BE2C (cell line): ENCODE results near the gene HES5.
"Not testable (repeated sequence)": the region's sequence is repeated elsewhere in the genome, so short reads cannot be mapped to it uniquely, and the experiment has no call there.

Experiments
- DNase-seq: peaks from one replicate; pipeline ENCODE4 v3.0.0-alpha.2; 2020
- H3K27me3 ChIP-seq: fragments of 250-450 bp; sonication (Bioruptor Pico); 2 replicates; pipeline ENCODE4 v1.5.1; 2020; ENCODE audit warnings: mild to moderate bottlenecking
- H3K36me3 ChIP-seq: fragments of 250-450 bp; sonication (Bioruptor Pico); 2 replicates; pipeline ENCODE4 v1.5.1; 2020; ENCODE audit warnings: mild to moderate bottlenecking
- H3K4me1 ChIP-seq: fragments of 250-450 bp; sonication (Bioruptor Pico); 2 replicates; pipeline ENCODE4 v1.5.1; 2020
- H3K4me3 ChIP-seq: 2 replicates; pipeline ENCODE4 v1.5.1; 2011; ENCODE audit warnings: low read depth, low read length
- H3K9me3 ChIP-seq: fragments of 250-450 bp; sonication (Bioruptor Pico); 2 replicates; pipeline ENCODE4 v1.5.1; 2020
- TF ChIP-seq, protein P1 (sequence below): IDR thresholded peaks from 2 replicates; pipeline ENCODE4 v1.5.1; 2012; ENCODE audit warnings: mild to moderate bottlenecking, low read depth, low read length

HES5 gene

DNA sequence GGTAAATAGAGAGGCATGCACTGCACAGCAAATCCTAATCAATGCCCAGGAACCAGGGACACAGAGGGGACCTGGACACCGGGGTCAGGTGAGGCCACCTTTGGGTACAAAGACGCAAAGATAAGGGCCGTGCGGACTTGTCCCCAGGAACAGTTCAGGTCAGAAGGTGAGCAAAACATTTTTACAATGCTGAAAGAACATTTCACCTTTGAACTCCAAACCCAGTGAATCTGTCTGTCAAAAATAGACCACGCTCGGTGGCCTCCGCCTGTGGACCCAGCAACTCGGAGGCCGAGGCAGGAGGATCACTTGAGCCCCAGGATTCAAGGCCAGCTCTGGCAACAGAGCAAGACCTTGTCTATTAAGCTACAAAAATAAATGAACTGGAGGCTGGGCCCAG is 41.3 kb upstream of the HES5 start:
- Histone ChIP-seq H3K36me3 (no peaks in the 10 kb centered on the region), H3K9me3 (no peaks in the 10 kb centered on the region), H3K27me3 (no peaks in the 10 kb centered on the region), H3K4me1 (no peaks in the 10 kb centered on the region), H3K4me3 (no peak overlapping the region)
- no peak for DNase-seq
- TF ChIP-seq, protein P1, sequence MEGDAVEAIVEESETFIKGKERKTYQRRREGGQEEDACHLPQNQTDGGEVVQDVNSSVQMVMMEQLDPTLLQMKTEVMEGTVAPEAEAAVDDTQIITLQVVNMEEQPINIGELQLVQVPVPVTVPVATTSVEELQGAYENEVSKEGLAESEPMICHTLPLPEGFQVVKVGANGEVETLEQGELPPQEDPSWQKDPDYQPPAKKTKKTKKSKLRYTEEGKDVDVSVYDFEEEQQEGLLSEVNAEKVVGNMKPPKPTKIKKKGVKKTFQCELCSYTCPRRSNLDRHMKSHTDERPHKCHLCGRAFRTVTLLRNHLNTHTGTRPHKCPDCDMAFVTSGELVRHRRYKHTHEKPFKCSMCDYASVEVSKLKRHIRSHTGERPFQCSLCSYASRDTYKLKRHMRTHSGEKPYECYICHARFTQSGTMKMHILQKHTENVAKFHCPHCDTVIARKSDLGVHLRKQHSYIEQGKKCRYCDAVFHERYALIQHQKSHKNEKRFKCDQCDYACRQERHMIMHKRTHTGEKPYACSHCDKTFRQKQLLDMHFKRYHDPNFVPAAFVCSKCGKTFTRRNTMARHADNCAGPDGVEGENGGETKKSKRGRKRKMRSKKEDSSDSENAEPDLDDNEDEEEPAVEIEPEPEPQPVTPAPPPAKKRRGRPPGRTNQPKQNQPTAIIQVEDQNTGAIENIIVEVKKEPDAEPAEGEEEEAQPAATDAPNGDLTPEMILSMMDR = no peak

DNA sequence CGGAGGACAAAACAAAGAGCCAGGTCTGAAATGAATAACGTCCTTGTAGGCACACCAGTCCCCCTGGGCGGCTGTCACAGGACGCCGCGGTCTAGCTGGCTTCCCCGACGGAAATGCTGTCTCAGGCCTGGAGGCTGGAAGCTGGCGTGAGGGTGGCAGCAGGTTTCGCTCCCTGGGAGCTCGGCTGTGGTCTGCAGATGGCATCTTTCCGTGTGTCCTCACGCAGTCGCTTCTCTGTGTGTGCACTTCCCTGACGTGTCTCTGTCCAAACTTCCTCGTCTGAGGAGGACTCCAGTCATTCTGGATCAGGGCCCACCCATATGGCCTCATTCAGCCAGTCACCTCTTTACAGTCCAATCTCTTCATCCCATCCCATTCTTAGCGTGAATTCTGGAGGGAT is 40.3 kb upstream of the HES5 start:
- Histone ChIP-seq H3K36me3 (no peaks in the 10 kb centered on the region), H3K4me3 (no peak overlapping the region), H3K27me3 (no peaks in the 10 kb centered on the region), H3K4me1 (no peaks in the 10 kb centered on the region), H3K9me3 (no peaks in the 10 kb centered on the region)
- TF ChIP-seq, protein P1 = no peak
- no peak for DNase-seq

DNA sequence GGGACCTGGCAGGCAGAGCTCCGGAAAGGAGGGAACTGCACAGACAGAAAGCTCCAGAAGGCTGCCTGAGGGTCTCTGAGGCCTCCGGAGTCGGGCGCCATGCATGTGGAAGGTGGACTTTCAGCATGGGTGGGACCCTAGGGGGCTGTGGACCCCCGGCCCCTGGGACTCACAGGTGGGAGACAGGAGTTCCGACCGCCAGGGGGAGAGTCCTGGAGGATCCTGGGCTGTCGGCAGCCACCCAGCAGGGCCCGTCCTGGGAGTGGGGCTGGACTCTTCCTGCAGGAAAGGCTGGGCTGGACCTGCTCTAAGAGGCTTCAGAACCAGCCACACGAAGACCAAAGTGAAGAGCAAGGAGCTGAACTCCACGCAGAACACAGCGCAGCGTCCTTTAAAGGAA is 39.6 kb upstream of the HES5 start:
- not testable (repeated sequence) for H3K4me1 ChIP-seq, H3K27me3 ChIP-seq, H3K36me3 ChIP-seq, DNase-seq, H3K9me3 ChIP-seq, H3K4me3 ChIP-seq

DNA sequence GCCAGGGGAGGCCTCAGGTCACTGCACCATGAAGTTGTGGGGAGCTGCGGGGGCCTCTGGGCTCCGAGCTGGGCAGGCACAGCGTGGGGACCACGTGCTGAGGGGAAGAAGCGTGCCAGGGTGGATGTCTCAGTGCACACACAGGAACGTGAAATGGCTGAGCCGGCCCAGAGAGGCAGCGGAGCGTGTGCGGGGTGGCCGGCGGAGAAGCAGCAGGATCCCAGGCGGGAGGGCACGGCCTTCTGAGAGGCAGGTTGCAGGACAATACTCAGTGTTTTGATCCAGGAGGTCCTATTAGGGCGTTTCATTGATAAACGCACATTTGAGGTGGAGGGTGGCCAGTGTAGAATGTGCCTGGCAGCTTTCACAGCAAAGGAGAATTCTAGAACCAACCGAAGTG is 39.0 kb upstream of the HES5 start:
- no peaks in the 10 kb centered on the region for H3K4me1 ChIP-seq

DNA sequence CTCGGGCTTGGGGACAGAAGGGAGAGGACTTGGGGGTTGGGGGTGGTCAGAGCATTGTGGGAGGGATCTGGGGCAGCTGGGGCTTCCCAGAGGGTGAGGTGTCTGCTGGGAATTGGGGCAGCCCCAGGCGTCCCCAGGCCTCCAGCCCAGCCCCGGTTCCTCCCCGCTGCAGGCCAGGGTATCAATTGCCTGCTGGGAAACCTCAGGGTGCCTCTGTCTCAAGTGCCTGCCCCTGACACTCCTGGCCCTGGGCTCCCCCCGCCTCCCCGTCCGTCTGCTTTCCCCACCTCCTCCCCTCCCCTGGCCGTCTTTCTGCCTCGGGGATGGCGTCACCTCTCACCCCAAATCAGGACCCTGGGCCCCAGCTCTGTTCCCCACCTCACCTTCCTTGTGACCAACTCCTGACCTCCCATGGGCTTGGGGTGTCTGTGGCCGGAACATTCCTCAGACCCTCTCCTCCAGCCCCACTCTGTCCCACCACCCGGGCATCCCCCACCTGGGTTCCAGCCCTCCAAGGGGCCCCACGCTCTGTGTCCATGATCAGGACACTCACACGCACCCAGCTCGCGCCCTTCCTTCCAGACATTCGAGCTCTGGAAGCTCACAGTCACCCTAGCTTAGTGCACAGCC is 38.2 kb upstream of the HES5 start:
- H3K36me3 ChIP-seq, H3K27me3 ChIP-seq, DNase-seq, H3K9me3 ChIP-seq, H3K4me1 ChIP-seq, H3K4me3 ChIP-seq: not testable (repeated sequence)

More for the DNA sequence above, 39.0 kb upstream of the HES5 start:
- Histone ChIP-seq H3K9me3 (no peaks in the 10 kb centered on the region), H3K4me3 (no peak overlapping the region), H3K27me3 (no peaks in the 10 kb centered on the region), H3K36me3 (no peaks in the 10 kb centered on the region)
- TF ChIP-seq, protein P1 = no peak
- no peak for DNase-seq

DNA sequence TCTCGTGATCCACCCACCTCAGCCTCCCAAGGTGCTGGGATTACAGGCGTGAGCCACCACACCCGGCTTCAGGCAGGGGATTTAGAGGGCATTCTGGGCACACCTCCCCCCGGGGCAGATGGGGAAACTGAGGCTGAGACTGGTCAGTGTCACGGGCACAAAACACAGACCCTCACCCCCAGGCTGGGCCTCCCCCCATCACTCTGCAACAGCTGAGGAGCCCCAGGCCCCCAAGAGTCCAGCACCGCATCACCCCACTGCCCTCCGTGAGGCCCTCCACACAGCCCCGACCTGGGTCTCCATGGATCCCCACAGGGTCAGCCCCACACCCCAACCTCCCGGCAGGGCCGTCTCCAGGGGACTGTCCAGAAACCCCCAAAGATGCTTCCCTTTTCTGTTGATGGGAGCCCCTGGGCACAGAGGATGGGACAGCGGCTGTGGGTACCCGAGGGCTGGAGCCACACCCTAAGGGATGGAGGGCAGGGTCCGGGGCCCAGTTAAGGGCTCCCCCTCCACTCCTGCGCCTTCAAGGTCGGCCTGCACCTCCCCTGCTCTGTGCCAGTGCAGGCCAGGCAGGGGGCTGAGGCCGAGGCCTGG is 37.1 kb upstream of the HES5 start:
- TF ChIP-seq, protein P1 = no peak
- Histone ChIP-seq H3K9me3 (no peaks in the 10 kb centered on the region), H3K36me3 (no peaks in the 10 kb centered on the region), H3K27me3 (no peaks in the 10 kb centered on the region), H3K4me3 (no peak overlapping the region), H3K4me1 (no peaks in the 10 kb centered on the region)
- no peak for DNase-seq

DNA sequence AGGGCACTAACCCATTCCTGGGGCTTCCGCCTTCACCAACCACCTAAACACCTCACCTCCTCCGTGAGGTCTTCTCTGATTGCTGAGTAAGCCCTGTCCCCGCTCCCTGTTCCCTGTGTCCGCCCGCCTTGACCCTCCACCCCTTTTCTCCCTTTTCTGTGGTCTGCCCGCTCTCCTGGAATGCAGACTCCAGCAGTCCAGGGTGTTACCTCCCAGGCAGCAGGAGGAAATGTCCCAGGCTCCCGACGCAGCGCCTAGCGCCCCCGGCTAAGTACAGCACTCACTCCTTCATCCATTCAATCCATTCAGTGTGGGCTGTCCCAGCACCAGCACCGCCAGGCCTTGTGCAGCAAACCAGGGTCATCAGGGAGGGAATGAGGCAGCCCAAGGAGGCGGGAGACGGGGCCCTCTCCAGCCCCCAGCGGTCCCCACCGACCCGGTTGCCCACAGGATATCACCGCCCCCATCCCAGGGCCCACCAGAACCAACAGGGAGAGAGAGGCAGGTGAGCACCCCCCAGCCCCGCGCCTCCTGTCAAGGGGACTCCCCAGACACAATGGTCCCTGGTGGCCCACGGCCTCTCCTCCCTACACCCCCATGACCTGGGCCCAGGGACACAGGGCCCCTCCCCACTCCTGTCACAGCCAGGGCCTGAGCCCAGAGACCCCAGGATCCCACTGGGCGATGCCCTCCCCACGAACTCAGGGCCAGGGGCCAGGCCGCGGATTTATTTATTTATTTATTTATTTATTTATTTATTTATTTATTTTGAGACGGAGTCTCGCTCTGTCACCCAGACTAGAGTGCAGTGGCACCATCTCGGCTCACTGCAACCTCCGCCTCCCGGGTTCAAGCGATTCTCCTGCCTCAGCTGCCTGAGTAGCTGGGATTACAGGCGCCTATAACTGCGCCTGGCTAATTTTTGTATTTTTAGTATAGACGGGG is 36.3 kb upstream of the HES5 start:
- H3K36me3 ChIP-seq = no peaks in the 10 kb centered on the region
- TF ChIP-seq, protein P1 = no peak
- DNase-seq = no peak
- no peaks in the 10 kb centered on the region for H3K9me3 ChIP-seq
- H3K4me1 ChIP-seq = no peaks in the 10 kb centered on the region
- no peaks in the 10 kb centered on the region for H3K27me3 ChIP-seq
- no peak overlapping the region for H3K4me3 ChIP-seq
